Vagina (tissue), 2 donors: ENCODE data around the gene PIGP.

Experiments used
- CTCF ChIP-seq, 3 experiments: fragments of 450-650 bp in 2 of 3; fragments of 200-600 bp in 1 of 3; sonication (generic) in 1 of 3; IDR thresholded peaks; one replicate each; pipeline ENCODE4 v1.5.1; 2017 to 2019; ENCODE audit warnings: antibody characterized with exemption in 3 of 3, mild to moderate bottlenecking in 2 of 3, moderate library complexity in 2 of 3
- POLR2AphosphoS5 ChIP-seq, 2 donors: sonication (generic); formaldehyde crosslinking; IDR thresholded peaks; one replicate each; pipeline ENCODE4 v1.9.0; 2017; ENCODE audit warnings: antibody characterized with exemption in 2 of 2, mild to moderate bottlenecking in 2 of 2, low read depth in 1 of 2; ENCODE audit not compliant: insufficient read depth in 1 of 2

- TF ChIP-seq CTCF (IDR thresholded peaks at IDR 0.05) (no peak), POLR2AphosphoS5 (IDR thresholded peaks at IDR 0.05; ENCODE audit: insufficient read depth in 1 of 2, low read depth in 1 of 2) (no peak)
Measured at GRCh38 chr21:37088186-37088735, 15.4 kb upstream of the PIGP start.
